GM12872 (cell line): ENCODE results near the gene ASCL2.

Source experiments
- CTCF ChIP-seq: IDR thresholded peaks from 3 replicates; pipeline ENCODE4 v1.5.1; 2011; ENCODE audit warnings: low read depth, mild to moderate bottlenecking, low read length, moderate library complexity; ENCODE audit not compliant: insufficient read depth

Gene ASCL2

GRCh38 chr11:2271077-2271326 is 614 bp upstream of the ASCL2 start:
- no peak for TF ChIP-seq CTCF

- TF ChIP-seq CTCF, result 0 out of 3 replicates have a peak, but pooled peaks have one; percentile 6
Measured at GRCh38 chr11:2269601-2270321, 627 bp downstream of the ASCL2 start.

- TF ChIP-seq CTCF, result no peak
Measured at GRCh38 chr11:2268729-2269600, 1.4 kb downstream of the ASCL2 start.

GRCh38 chr11:2267851-2268728 is 2.3 kb downstream of the ASCL2 start:
- TF ChIP-seq CTCF, result no peak

GRCh38 chr11:2267306-2267850 is 3.0 kb downstream of the ASCL2 start:
- TF ChIP-seq CTCF, result no peak

- no peak for TF ChIP-seq CTCF
Measured at GRCh38 chr11:2266586-2267305, 3.6 kb downstream of the ASCL2 start.
